Measurements from ENCODE around the gene CDH26.

DNA sequence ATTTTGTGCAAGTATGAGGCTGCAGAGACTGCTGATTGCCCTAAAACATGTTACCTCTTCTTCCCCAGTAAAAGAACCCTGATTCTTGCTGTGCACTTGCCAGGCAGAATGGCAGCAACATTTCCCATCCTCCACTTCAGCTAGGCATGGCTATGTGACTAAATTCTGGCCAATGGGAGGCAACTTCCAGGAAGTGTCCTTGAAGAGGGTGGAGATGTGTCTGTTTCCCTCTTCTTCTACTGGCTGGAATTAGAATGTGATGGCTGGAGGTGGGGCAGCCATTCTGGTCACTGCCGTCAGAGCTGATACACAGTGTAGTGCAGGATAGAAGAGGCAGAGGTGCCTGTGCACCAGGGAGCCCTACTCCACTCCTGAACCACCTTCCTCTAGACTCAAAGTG lies 64.6 kb downstream of the CDH26 start:
- TF ChIP-seq, protein P1, sequence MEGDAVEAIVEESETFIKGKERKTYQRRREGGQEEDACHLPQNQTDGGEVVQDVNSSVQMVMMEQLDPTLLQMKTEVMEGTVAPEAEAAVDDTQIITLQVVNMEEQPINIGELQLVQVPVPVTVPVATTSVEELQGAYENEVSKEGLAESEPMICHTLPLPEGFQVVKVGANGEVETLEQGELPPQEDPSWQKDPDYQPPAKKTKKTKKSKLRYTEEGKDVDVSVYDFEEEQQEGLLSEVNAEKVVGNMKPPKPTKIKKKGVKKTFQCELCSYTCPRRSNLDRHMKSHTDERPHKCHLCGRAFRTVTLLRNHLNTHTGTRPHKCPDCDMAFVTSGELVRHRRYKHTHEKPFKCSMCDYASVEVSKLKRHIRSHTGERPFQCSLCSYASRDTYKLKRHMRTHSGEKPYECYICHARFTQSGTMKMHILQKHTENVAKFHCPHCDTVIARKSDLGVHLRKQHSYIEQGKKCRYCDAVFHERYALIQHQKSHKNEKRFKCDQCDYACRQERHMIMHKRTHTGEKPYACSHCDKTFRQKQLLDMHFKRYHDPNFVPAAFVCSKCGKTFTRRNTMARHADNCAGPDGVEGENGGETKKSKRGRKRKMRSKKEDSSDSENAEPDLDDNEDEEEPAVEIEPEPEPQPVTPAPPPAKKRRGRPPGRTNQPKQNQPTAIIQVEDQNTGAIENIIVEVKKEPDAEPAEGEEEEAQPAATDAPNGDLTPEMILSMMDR (conservative IDR thresholded peaks at IDR 0.05; ENCODE audit: low read length), result no peak
- TF ChIP-seq EZH2phosphoT487 (IDR thresholded peaks at IDR 0.05; ENCODE audit: borderline replicate concordance, low read depth, low read length), result no peak

Data from OCI-LY7 (cell line).